BJ (cell line): ENCODE measurements around the gene SLC39A1. TPM values are rescaled to one million over a fixed set of nuclear protein-coding genes. Genes with fewer than 3 reads are reported as not detected.

ENCODE experiments used
- CTCF ChIA-PET: fragments of 350-600 bp; formaldehyde crosslinking; extraction: SDS; loops from one replicate; lab custom pipeline; 2021; ENCODE audit warnings: antibody characterized with exemption, inconsistent platforms; lab: Yijun Ruan, JAX
- POLR2A ChIA-PET: fragments of 300-600 bp; sonication (Branson Sonifier 250); formaldehyde crosslinking; extraction: SDS; loops from one replicate; lab custom pipeline; 2021; ENCODE audit warnings: antibody characterized with exemption; lab: Charles Lee
- DNase-seq: peaks from one replicate; pipeline ENCODE4 v3.0.0-alpha.2; 2011; ENCODE audit warnings: low read depth
- H3K27me3 ChIP-seq: 2 replicates; pipeline ENCODE4 v1.6.0; 2011; ENCODE audit warnings: low read length; ENCODE audit not compliant: control insufficient read depth, insufficient read depth
- H3K36me3 ChIP-seq: 2 replicates; pipeline ENCODE4 v1.5.1; 2011; ENCODE audit warnings: low read length; ENCODE audit not compliant: control insufficient read depth, insufficient read depth
- H3K4me3 ChIP-seq: 2 replicates; pipeline ENCODE4 v1.5.1; 2011; ENCODE audit warnings: low read depth, mild to moderate bottlenecking, control low read depth, low read length
- polyA plus RNA-seq: library from polyadenylated mRNA; depleted of rRNA; stranded (reverse); fragments of >200 nt; gene quantifications from 2 replicates; pipeline ENCODE4 v1.2.3, GENCODE V29; 2011
- TF ChIP-seq, protein P1 (sequence below): IDR thresholded peaks from 2 replicates; pipeline ENCODE4 v1.5.1; 2011; ENCODE audit warnings: low read depth, mild to moderate bottlenecking, control low read depth, inconsistent platforms, low read length, moderate library complexity; ENCODE audit not compliant: insufficient read depth

Gene SLC39A1
- polyA plus RNA-seq, 1 experiment = 121 TPM

DNA sequence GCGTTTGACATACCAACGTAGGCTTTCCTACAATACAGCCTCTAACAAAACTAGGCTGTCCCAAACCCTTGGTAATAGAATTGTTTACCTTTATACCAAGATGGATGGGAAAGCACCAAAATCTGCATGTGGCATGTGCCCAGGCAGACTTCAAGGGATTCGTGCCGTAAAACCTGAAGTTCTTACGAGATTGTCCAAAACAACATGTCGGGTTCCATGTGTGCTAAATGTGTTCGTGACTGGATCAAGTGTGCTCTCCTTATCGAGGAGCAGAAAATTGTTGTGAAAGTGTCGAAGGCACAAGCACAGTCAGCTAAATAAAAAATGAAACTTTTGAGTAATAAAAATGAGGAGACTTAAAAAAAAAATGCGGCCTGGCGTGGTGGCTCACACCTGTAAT is 32.3 kb upstream of the SLC39A1 start:
- Histone ChIP-seq H3K4me3 (no peak overlapping the region), H3K27me3 (no peaks in the 10 kb centered on the region), H3K36me3 (no peaks in the 10 kb centered on the region)
- POLR2A ChIA-PET = interaction anchor here (1.1 kb wide), 1 partner anchor 9 kb away, joined by 3 read pairs; the partner anchor contains the start of gene RAB13
- TF ChIP-seq, protein P1, sequence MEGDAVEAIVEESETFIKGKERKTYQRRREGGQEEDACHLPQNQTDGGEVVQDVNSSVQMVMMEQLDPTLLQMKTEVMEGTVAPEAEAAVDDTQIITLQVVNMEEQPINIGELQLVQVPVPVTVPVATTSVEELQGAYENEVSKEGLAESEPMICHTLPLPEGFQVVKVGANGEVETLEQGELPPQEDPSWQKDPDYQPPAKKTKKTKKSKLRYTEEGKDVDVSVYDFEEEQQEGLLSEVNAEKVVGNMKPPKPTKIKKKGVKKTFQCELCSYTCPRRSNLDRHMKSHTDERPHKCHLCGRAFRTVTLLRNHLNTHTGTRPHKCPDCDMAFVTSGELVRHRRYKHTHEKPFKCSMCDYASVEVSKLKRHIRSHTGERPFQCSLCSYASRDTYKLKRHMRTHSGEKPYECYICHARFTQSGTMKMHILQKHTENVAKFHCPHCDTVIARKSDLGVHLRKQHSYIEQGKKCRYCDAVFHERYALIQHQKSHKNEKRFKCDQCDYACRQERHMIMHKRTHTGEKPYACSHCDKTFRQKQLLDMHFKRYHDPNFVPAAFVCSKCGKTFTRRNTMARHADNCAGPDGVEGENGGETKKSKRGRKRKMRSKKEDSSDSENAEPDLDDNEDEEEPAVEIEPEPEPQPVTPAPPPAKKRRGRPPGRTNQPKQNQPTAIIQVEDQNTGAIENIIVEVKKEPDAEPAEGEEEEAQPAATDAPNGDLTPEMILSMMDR = no peak
- no peak for DNase-seq
- CTCF ChIA-PET = no interaction called here

DNA sequence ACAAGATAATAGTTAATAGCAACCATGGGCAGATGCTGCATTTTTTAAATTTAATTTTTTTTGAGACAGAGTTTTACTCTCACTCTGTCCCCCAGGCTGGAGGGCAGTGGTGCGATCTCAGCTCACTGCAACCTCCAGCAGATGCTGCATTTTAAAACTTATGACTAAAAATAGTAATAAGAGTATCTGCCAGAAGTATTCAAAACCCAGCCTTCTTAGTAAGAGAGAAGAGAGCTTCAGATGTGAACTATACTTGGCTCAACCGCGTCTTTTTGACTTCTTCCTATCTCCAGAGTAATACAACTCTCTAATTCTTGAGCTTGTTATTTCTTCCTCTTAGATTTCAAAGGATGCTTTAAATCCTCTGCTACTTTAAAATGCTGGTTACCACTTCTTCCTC is 31.9 kb upstream of the SLC39A1 start:
- POLR2A ChIA-PET = interaction anchor here (1.1 kb wide), 1 partner anchor 9 kb away, joined by 3 read pairs; the partner anchor contains the start of gene RAB13
- no peaks in the 10 kb centered on the region for H3K36me3 ChIP-seq
- H3K27me3 ChIP-seq = no peaks in the 10 kb centered on the region
- no peak overlapping the region for H3K4me3 ChIP-seq
- TF ChIP-seq, protein P1 = no peak
- DNase-seq = no peak
- CTCF ChIA-PET = no interaction called here

DNA sequence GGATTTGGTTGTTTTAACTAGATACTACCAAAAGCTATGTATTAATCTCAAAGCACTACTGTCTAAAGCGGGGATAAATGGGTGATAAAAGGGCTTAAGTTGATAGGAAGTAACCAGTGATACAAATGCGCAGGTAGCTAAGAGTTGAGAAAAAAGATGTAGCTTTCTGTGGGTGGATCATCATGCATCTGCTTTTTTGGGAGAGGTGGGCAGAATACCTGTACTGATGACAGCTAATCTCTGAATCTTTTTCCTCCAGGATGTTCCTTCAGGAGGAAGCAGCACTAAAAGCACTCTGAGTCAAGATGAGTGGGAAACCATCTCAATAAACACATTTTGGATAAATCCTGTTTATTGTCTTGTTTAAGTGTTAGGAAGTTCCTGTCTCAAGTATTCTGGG is 28.5 kb upstream of the SLC39A1 start:
- ChIA-PET POLR2A (no interaction called here), CTCF (interaction anchor here (1.2 kb wide), 1 partner anchor 45 kb away, joined by 3 read pairs; the partner anchor contains the start of gene DENND4B)
- TF ChIP-seq, protein P1 = no peak
- Histone ChIP-seq H3K4me3 (peak overlapping the region; percentile 71), H3K27me3 (no peaks in the 10 kb centered on the region), H3K36me3 (no peaks in the 10 kb centered on the region)
- DNase-seq = no peak

DNA sequence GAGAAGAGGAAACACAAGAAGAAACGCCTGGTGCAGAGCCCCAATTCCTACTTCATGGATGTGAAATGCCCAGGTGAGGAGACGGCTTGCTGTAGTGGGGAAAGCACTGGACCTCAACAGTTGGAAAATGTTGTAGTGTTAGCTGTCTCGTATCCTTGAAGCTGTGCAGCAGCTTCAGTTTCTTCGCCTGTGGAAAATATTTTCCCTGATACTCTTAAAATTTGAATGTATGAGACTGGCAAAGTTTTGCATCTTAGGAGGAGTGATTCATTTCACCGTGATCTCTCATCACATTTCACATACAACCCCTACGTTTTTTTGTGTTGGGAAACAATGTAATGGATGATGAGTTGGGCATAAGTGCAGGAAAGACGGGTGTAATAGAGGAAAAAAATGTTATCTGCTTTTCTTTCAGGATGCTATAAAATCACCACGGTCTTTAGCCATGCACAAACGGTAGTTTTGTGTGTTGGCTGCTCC is 27.9 kb upstream of the SLC39A1 start:
- CTCF ChIA-PET = interaction anchor here (1.2 to 1.5 kb wide), 4 partner anchors 24 to 455 kb away, joined by 3 to 6 read pairs (median 4); partner anchors contain the start of genes CREB3L4, DENND4B and S100A6

More for the DNA sequence above, 27.9 kb upstream of the SLC39A1 start:
- no peak for DNase-seq
- Histone ChIP-seq H3K27me3 (no peaks in the 10 kb centered on the region), H3K4me3 (peak overlapping the region; percentile 71), H3K36me3 (no peaks in the 10 kb centered on the region)
- TF ChIP-seq, protein P1 = no peak
- POLR2A ChIA-PET = interaction anchor here (0.6 to 1.4 kb wide), 2 partner anchors 14 to 319 kb away, joined by 4 to 11 read pairs; partner anchors contain the start of gene JTB
